Thyroid gland (tissue), 4 donors: ENCODE measurements around the gene DHCR24. TPM values are rescaled to one million over a fixed set of nuclear protein-coding genes. Genes with fewer than 3 reads are reported as not detected.

Experiments
- DNase-seq, 2 donors: peaks; one replicate each; pipeline ENCODE4 v3.0.0-alpha.2; 2019
- H3K27ac ChIP-seq, 3 donors: fragments of 200-600 bp; sonication (generic); 1 replicate in 2 of 3; 2 replicates in 1 of 3; pipeline ENCODE4 v1.5.1; 2016 to 2019; ENCODE audit warnings: mild to moderate bottlenecking in 1 of 3, moderate library complexity in 1 of 3
- H3K27me3 ChIP-seq: fragments of 200-600 bp; sonication (generic); one replicate; pipeline ENCODE4 v1.5.1; 2019
- H3K36me3 ChIP-seq, 2 donors: fragments of 200-600 bp; sonication (generic); one replicate each; pipeline ENCODE4 v1.5.1; 2016 to 2019
- H3K4me1 ChIP-seq, 2 donors: fragments of 200-600 bp; sonication (generic); one replicate each; pipeline ENCODE4 v1.5.1; 2017 to 2019
- H3K4me3 ChIP-seq, 3 donors: fragments of 200-600 bp; sonication (generic); replicated peaks in 1 of 3; 1 replicate in 2 of 3; 2 replicates in 1 of 3; pipeline ENCODE4 v1.5.1; 2016; ENCODE audit warnings: mild to moderate bottlenecking in 1 of 3
- H3K9me3 ChIP-seq: fragments of 200-600 bp; sonication (generic); one replicate; pipeline ENCODE4 v1.5.1; 2017
- CTCF ChIP-seq, 6 experiments: fragments of 200-600 bp in 3 of 6; fragments of 450-650 bp in 3 of 6; sonication (generic) in 3 of 6; IDR thresholded peaks; one replicate each; pipeline ENCODE4 v1.5.1; 2016 to 2019; ENCODE audit warnings: antibody characterized with exemption in 6 of 6, mild to moderate bottlenecking in 2 of 6, inconsistent platforms in 1 of 6, moderate library complexity in 1 of 6
- POLR2A ChIP-seq, 2 donors: fragments of 450-650 bp; IDR thresholded peaks; one replicate each; pipeline ENCODE4 v1.6.1; 2017; ENCODE audit warnings: antibody characterized with exemption in 2 of 2, mild to moderate bottlenecking in 2 of 2, moderate library complexity in 1 of 2
- WGBS, 2 donors: methylation state at CpG; one replicate each; pipeline ENCODE4 v1.1.5; 2017; 5-methylcytosine and 5-hydroxymethylcytosine counted together
- intact Hi-C: fragments of 100-400 bp; cut with DNase I; formaldehyde crosslinking; loops from one replicate; pipeline ENCODE4 v1.15.1; 2023
- total RNA-seq, 4 donors: library from RNA; depleted of rRNA; stranded (reverse); fragments of >200 nt; gene quantifications; one replicate each; pipeline ENCODE4 v1.2.3, GENCODE V29; 2016

Gene DHCR24
- total RNA-seq, 4 donors from 2014 or later, result 22.4 to 82.2 (median 40.4) TPM

- intact Hi-C loops, result no loop called here
- no peak for DNase-seq
- WGBS, 2 donors, result 97% methylated on average over 1 of the region's 1 CpG
- no peak overlapping the region for H3K4me3 ChIP-seq
- H3K27me3 ChIP-seq, result no peaks in the 10 kb centered on the region
- no peak overlapping the region for H3K27ac ChIP-seq
- H3K9me3 ChIP-seq, result no peaks in the 10 kb centered on the region
- H3K36me3 ChIP-seq, result no peaks in the 10 kb centered on the region
- TF ChIP-seq POLR2A (IDR thresholded peaks at IDR 0.05) (no peak), CTCF (IDR thresholded peaks at IDR 0.05) (no peak)
- no peaks in the 10 kb centered on the region for H3K4me1 ChIP-seq
These were observed 7.3 kb upstream of the DHCR24 start for GRCh38 chr1:54894271-54894670.

- TF ChIP-seq POLR2A (IDR thresholded peaks at IDR 0.05), result no peak
- no peak for TF ChIP-seq CTCF (IDR thresholded peaks at IDR 0.05)
- H3K4me1 ChIP-seq, result peaks cover 3 to 7% of the 10 kb centered on the region in 2 donors
- H3K27me3 ChIP-seq, result no peaks in the 10 kb centered on the region
- no peaks in the 10 kb centered on the region for H3K9me3 ChIP-seq
- intact Hi-C loops, result no loop called here
- no peaks in the 10 kb centered on the region for H3K36me3 ChIP-seq
- WGBS, 2 donors, result 78 to 89% methylated on average over 1 of the region's 1 CpG
- no peak for DNase-seq
- no peak overlapping the region for H3K27ac ChIP-seq
- H3K4me3 ChIP-seq, result no peak overlapping the region
These were observed 5.6 kb upstream of the DHCR24 start for GRCh38 chr1:54892586-54892985.

- H3K36me3 ChIP-seq, result no peaks in the 10 kb centered on the region
- H3K27ac ChIP-seq, result no peak overlapping the region
- no peak for DNase-seq
- H3K27me3 ChIP-seq, result no peaks in the 10 kb centered on the region
- no peak overlapping the region for H3K4me3 ChIP-seq
- peaks cover 6 to 11% of the 10 kb centered on the region in 2 donors for H3K4me1 ChIP-seq
- no peak for TF ChIP-seq CTCF (IDR thresholded peaks at IDR 0.05)
- TF ChIP-seq POLR2A (IDR thresholded peaks at IDR 0.05), result no peak
- WGBS, 2 donors, result 66 to 72% methylated on average over 3 of the region's 3 CpGs
- intact Hi-C loops, result no loop called here
- H3K9me3 ChIP-seq, result no peaks in the 10 kb centered on the region
These were observed 2.2 kb upstream of the DHCR24 start for GRCh38 chr1:54889132-54889725.

GRCh38 chr1:54888080-54888733 lies 1.2 kb upstream of the DHCR24 start:
- TF ChIP-seq POLR2A (IDR thresholded peaks at IDR 0.05) (no peak), CTCF (IDR thresholded peaks at IDR 0.05) (no peak)
- H3K4me3 ChIP-seq, result no peak overlapping the region
- 80 to 83% methylated on average over 7 of the region's 7 CpGs for WGBS, 2 donors
- no peaks in the 10 kb centered on the region for H3K27me3 ChIP-seq
- H3K9me3 ChIP-seq, result no peaks in the 10 kb centered on the region
- H3K27ac ChIP-seq, result peak overlapping the region in 1 of 3 donors; percentile 5
- intact Hi-C loops, result no loop called here
- no peak for DNase-seq
- peaks cover 6 to 11% of the 10 kb centered on the region in 2 donors for H3K4me1 ChIP-seq
- H3K36me3 ChIP-seq, result no peaks in the 10 kb centered on the region

GRCh38 chr1:54887665-54888071 lies 673 bp upstream of the DHCR24 start:
- H3K9me3 ChIP-seq, result no peaks in the 10 kb centered on the region
- peaks cover 6 to 11% of the 10 kb centered on the region in 2 donors for H3K4me1 ChIP-seq
- no peak for TF ChIP-seq CTCF (IDR thresholded peaks at IDR 0.05)
- no peak for TF ChIP-seq POLR2A (IDR thresholded peaks at IDR 0.05)
- peak overlapping the region in 1 of 3 donors; percentile 5 for H3K27ac ChIP-seq
- no peaks in the 10 kb centered on the region for H3K36me3 ChIP-seq
- intact Hi-C loops, result no loop called here
- H3K27me3 ChIP-seq, result no peaks in the 10 kb centered on the region
- H3K4me3 ChIP-seq, result peak overlapping the region; percentile 64 to 77 (median 68)
- 35 to 36% methylated on average over 8 of the region's 8 CpGs for WGBS, 2 donors
- DNase-seq, result peak; percentile 15 to 27
